Left forelimb (tissue), 1 donor: ENCODE data around the gene NEURL2.
"Not testable (repeated sequence)": the region's sequence is repeated elsewhere in the genome, so short reads cannot be mapped to it uniquely, and the experiment has no call there.

Experiments
- DNase-seq: peaks from one replicate; pipeline ENCODE4 v3.0.0-alpha.2; 2018; ENCODE audit warnings: low spot score

NEURL2 gene

GRCh38 chr20:45898285-45898684, 7.3 kb upstream of the NEURL2 start:
- no peak for DNase-seq

- no peak for DNase-seq
These were observed 6.7 kb upstream of the NEURL2 start for GRCh38 chr20:45897692-45898091.

- no peak for DNase-seq
These were observed 6.3 kb upstream of the NEURL2 start for GRCh38 chr20:45897289-45897688.

- DNase-seq, result no peak
These were observed 5.7 kb upstream of the NEURL2 start for GRCh38 chr20:45896641-45897161.

- DNase-seq, result no peak
These were observed 3.8 kb upstream of the NEURL2 start for GRCh38 chr20:45894797-45895196.

- no peak for DNase-seq
These were observed 2.8 kb upstream of the NEURL2 start for GRCh38 chr20:45893831-45894230.

- no peak for DNase-seq
These were observed 2.0 kb upstream of the NEURL2 start for GRCh38 chr20:45892828-45893500.

- no peak for DNase-seq
These were observed 1.2 kb upstream of the NEURL2 start for GRCh38 chr20:45892049-45892825.

GRCh38 chr20:45890077-45890984, 677 bp downstream of the NEURL2 start:
- DNase-seq, result peak; percentile 88

GRCh38 chr20:45888681-45889080, 2.3 kb downstream of the NEURL2 start:
- DNase-seq, result no peak

- DNase-seq, result no peak
These were observed 3.7 kb downstream of the NEURL2 start, which contains the start of gene SPATA25 for GRCh38 chr20:45887346-45887715. Gene SPATA25, minus strand, starts transcription at chr20:45887622. Its CDS starts 32 bp downstream, at chr20:45887590.

- no peak for DNase-seq
These were observed 4.2 kb downstream of the NEURL2 start for GRCh38 chr20:45886590-45887345.

GRCh38 chr20:45883100-45883469, 7.9 kb downstream of the NEURL2 start:
- DNase-seq, result no peak

- no peak for DNase-seq
These were observed 8.4 kb downstream of the NEURL2 start for GRCh38 chr20:45882469-45883099.

- peak; percentile 99 for DNase-seq
These were observed 9.8 kb downstream of the NEURL2 start, which contains the start of gene ZSWIM1 for GRCh38 chr20:45880988-45881788. Gene ZSWIM1, plus strand, starts transcription at chr20:45881227. Its CDS starts 1,366 bp downstream, at chr20:45882593.

GRCh38 chr20:45878076-45878761, 12.8 kb downstream of the NEURL2 start:
- no peak for DNase-seq

GRCh38 chr20:45874576-45874975, 16.4 kb downstream of the NEURL2 start:
- no peak for DNase-seq

- DNase-seq, result not testable (repeated sequence)
These were observed 16.9 kb downstream of the NEURL2 start for GRCh38 chr20:45874104-45874481.

- DNase-seq, result no peak
These were observed 17.5 kb downstream of the NEURL2 start for GRCh38 chr20:45873409-45874103.
